Gastroesophageal sphincter (tissue), 3 donors: ENCODE data around the gene KIF5C.

ENCODE experiments used
- CTCF ChIP-seq, 4 experiments: fragments of 200-600 bp in 2 of 4; fragments of 450-650 bp in 2 of 4; sonication (generic) in 1 of 4; IDR thresholded peaks; one replicate each; pipeline ENCODE4 v1.5.1; 2017 to 2019; ENCODE audit warnings: antibody characterized with exemption in 4 of 4, mild to moderate bottlenecking in 2 of 4, moderate library complexity in 2 of 4
- EP300 ChIP-seq: sonication (generic); formaldehyde crosslinking; IDR thresholded peaks from one replicate; pipeline ENCODE4 v1.6.1; 2017; ENCODE audit warnings: antibody characterized with exemption, mild to moderate bottlenecking
- POLR2A ChIP-seq, 2 donors: fragments of 450-650 bp; IDR thresholded peaks; one replicate each; pipeline ENCODE4 v1.6.1; 2017; ENCODE audit warnings: antibody characterized with exemption in 2 of 2, mild to moderate bottlenecking in 2 of 2, moderate library complexity in 1 of 2

GRCh38 chr2:149028891-149029290 is 153.9 kb downstream of the KIF5C start:
- TF ChIP-seq POLR2A (IDR thresholded peaks at IDR 0.05): no peak
- TF ChIP-seq CTCF (IDR thresholded peaks at IDR 0.05): no peak
- TF ChIP-seq EP300: no peak
